Natural killer cell (primary cell): ENCODE data around the gene LRP1B. TPM values are rescaled to one million over a fixed set of nuclear protein-coding genes. Genes with fewer than 3 reads are reported as not detected.

Experiments
- ATAC-seq, 3 donors: fragments of 150-1000 bp in 2 of 3; fragments of 200-7000 bp in 1 of 3; cut with Tn5 transposase; 1 replicate in 1 of 3; 2 replicates in 2 of 3; pipeline ENCODE4 v1.10.0; 2021; ENCODE audit warnings: mild to moderate bottlenecking in 2 of 3, moderate library complexity in 2 of 3
- DNase-seq, 2 donors: peaks; one replicate each; pipeline versions ENCODE4 v3.0.0 to v3.0.0-alpha.2; 2013 to 2021; ENCODE audit warnings: mixed read lengths in 1 of 2
- H3K27ac ChIP-seq: one replicate; pipeline ENCODE4 v1.5.1; 2013; ENCODE audit warnings: mild to moderate bottlenecking, low read length
- H3K27me3 ChIP-seq: one replicate; pipeline ENCODE4 v1.6.1; 2013; ENCODE audit warnings: low read length; ENCODE audit not compliant: control insufficient read depth, insufficient read depth
- H3K36me3 ChIP-seq: one replicate; pipeline ENCODE4 v1.6.1; 2013; ENCODE audit warnings: low read length; ENCODE audit not compliant: control insufficient read depth, insufficient read depth
- H3K4me1 ChIP-seq: one replicate; pipeline ENCODE4 v1.6.1; 2013; ENCODE audit warnings: low read length; ENCODE audit not compliant: control insufficient read depth, insufficient read depth
- H3K4me3 ChIP-seq: one replicate; pipeline ENCODE4 v1.5.1; 2013; ENCODE audit warnings: low read length
- H3K9me3 ChIP-seq: one replicate; pipeline ENCODE4 v1.6.1; 2013; ENCODE audit warnings: low read length; ENCODE audit not compliant: control insufficient read depth, insufficient read depth
- H3K27ac Mint-ChIP-seq, 2 donors: one replicate each; pipeline ENCODE4 v1.8.0; 2022; ENCODE audit warnings: mild to moderate bottlenecking in 2 of 2, mixed read lengths in 2 of 2, moderate library complexity in 1 of 2
- H3K27me3 Mint-ChIP-seq, 2 donors: one replicate each; pipeline ENCODE4 v1.8.0; 2022; ENCODE audit warnings: low read depth in 2 of 2, mixed read lengths in 2 of 2
- H3K36me3 Mint-ChIP-seq: one replicate; pipeline ENCODE4 v1.8.0; 2022; ENCODE audit warnings: mixed read lengths
- H3K4me1 Mint-ChIP-seq, 2 donors: one replicate each; pipeline ENCODE4 v1.8.0; 2022; ENCODE audit warnings: mixed read lengths in 2 of 2
- H3K4me3 Mint-ChIP-seq: one replicate; pipeline ENCODE4 v1.8.0; 2022; ENCODE audit warnings: mild to moderate bottlenecking, moderate library complexity, mixed read lengths
- H3K9me3 Mint-ChIP-seq, 2 donors: one replicate each; pipeline ENCODE4 v1.8.0; 2022; ENCODE audit warnings: mixed read lengths in 2 of 2
- WGBS: methylation state at CpG from one replicate; pipeline ENCODE4 v1.1.7; 2013; ENCODE audit warnings: missing lambda C conversion rate; ENCODE audit not compliant: insufficient coverage; 5-methylcytosine and 5-hydroxymethylcytosine counted together
- intact Hi-C: fragments of 100-400 bp; cut with micrococcal nuclease; formaldehyde crosslinking; loops from one replicate; pipeline ENCODE4 v1.14.2; 2022
- total RNA-seq, 4 donors: library from RNA; stranded (reverse); fragments of 120-200 nt in 1 of 4; gene quantifications; one replicate each; pipeline versions ENCODE4 v1.2.3 to v1.2.4, GENCODE V29; 2013 to 2022
- TF ChIP-seq, protein P1 (sequence below): fragments of 200-600 bp; IDR thresholded peaks from one replicate; pipeline ENCODE4 v1.8.0; 2022; ENCODE audit warnings: antibody characterized with exemption

Gene LRP1B
- total RNA-seq, 3 donors from 2014 or later (not counting 1 experiment from before 2014, with no cell fraction given) = 0.05 TPM; not detected in 2

DNA sequence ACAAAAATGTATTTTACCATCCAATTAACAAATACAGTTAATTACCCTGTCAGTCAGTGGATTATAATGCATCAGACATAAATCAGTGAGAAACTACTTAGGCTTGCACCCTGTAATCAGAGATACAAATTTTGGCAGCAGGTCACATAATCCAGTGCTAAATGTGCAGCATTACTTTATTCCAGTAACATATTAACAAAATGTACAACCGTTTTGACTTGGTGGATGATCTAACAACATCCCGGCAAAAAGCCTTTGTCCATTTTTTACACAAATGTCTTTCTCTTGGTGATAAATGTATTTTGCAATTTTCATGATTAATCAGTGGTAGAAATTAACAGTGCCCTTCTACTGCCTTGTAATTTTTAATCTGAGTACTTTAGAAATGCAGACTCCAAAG, 162.8 kb downstream of the LRP1B start:
- ATAC-seq = no peak
- Mint-ChIP-seq H3K9me3 (peaks cover 8 to 10% of the 10 kb centered on the region in 2 donors), H3K36me3 (no peaks in the 10 kb centered on the region)

DNA sequence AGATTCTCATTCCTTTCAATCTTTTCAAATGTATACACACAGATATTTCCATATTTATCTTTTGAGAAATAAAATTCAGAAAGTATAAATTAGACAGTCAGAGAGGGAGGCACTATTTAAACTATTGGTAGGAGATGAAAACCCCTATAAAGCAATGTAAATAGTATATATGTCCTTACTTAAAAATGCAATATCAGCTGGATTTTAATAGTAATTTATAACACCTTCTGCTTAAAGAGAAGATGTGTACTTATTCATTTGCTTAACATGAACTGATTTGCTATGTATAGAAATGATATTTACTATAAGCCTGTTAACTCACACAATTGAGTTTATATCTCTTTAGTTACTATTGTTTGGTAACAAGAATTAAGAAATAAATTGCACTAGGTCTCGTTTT, 163.3 kb downstream of the LRP1B start:
- Mint-ChIP-seq H3K4me3 (no peak overlapping the region), H3K9me3 (peaks cover 8 to 10% of the 10 kb centered on the region in 2 donors), H3K36me3 (no peaks in the 10 kb centered on the region), H3K27ac (no peak overlapping the region), H3K27me3 (no peaks in the 10 kb centered on the region), H3K4me1 (no peaks in the 10 kb centered on the region)
- WGBS = no CpG with 5 or more reads among the region's 1 CpG
- Histone ChIP-seq H3K27ac (no peak overlapping the region), H3K27me3 (no peaks in the 10 kb centered on the region), H3K36me3 (no peaks in the 10 kb centered on the region), H3K4me3 (no peak overlapping the region), H3K9me3 (no peaks in the 10 kb centered on the region), H3K4me1 (no peaks in the 10 kb centered on the region)
- intact Hi-C loops = no loop called here
- ATAC-seq (no peak), DNase-seq (no peak)
- TF ChIP-seq, protein P1, sequence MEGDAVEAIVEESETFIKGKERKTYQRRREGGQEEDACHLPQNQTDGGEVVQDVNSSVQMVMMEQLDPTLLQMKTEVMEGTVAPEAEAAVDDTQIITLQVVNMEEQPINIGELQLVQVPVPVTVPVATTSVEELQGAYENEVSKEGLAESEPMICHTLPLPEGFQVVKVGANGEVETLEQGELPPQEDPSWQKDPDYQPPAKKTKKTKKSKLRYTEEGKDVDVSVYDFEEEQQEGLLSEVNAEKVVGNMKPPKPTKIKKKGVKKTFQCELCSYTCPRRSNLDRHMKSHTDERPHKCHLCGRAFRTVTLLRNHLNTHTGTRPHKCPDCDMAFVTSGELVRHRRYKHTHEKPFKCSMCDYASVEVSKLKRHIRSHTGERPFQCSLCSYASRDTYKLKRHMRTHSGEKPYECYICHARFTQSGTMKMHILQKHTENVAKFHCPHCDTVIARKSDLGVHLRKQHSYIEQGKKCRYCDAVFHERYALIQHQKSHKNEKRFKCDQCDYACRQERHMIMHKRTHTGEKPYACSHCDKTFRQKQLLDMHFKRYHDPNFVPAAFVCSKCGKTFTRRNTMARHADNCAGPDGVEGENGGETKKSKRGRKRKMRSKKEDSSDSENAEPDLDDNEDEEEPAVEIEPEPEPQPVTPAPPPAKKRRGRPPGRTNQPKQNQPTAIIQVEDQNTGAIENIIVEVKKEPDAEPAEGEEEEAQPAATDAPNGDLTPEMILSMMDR = no peak

More for the DNA sequence above, 162.8 kb downstream of the LRP1B start:
- Histone ChIP-seq H3K27me3 (no peaks in the 10 kb centered on the region), H3K4me1 (no peaks in the 10 kb centered on the region), H3K4me3 (no peak overlapping the region), H3K9me3 (no peaks in the 10 kb centered on the region), H3K27ac (no peak overlapping the region), H3K36me3 (no peaks in the 10 kb centered on the region)
- H3K4me3 Mint-ChIP-seq = no peak overlapping the region
- DNase-seq = no peak
- H3K27ac Mint-ChIP-seq = no peak overlapping the region
- no peaks in the 10 kb centered on the region for H3K27me3 Mint-ChIP-seq
- intact Hi-C loops = no loop called here
- TF ChIP-seq, protein P1 = no peak
- no CpG with 5 or more reads among the region's 2 CpGs for WGBS
- H3K4me1 Mint-ChIP-seq = no peaks in the 10 kb centered on the region

DNA sequence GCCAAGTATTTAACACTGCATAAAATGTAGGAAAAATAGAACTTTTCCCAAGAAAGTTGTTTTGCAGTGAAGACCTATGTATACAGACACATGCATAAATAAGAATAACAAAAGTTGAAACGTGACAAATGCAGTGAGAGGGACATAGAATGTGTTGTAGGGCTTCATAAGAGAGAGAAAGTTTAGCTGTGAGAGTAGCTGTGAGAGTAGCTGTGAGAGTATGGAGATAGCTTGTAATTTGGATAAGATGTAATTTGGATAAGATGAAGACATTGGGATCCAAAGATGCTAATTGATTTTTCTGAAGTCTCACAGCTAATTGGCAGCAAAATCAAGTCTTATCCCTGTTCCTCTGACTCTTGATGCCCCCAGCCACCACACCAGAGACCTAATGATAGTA, 170.9 kb downstream of the LRP1B start:
- Histone ChIP-seq H3K4me3 (no peak overlapping the region), H3K4me1 (no peaks in the 10 kb centered on the region), H3K36me3 (no peaks in the 10 kb centered on the region), H3K27me3 (no peaks in the 10 kb centered on the region), H3K27ac (no peak overlapping the region), H3K9me3 (peaks cover 2% of the 10 kb centered on the region)
- Mint-ChIP-seq H3K36me3 (no peaks in the 10 kb centered on the region), H3K9me3 (no peaks in the 10 kb centered on the region), H3K4me3 (no peak overlapping the region), H3K27ac (no peak overlapping the region), H3K27me3 (no peaks in the 10 kb centered on the region), H3K4me1 (no peaks in the 10 kb centered on the region)
- intact Hi-C loops = no loop called here
- DNase-seq (no peak), ATAC-seq (no peak)
- 0% methylated on average over 1 of the region's 1 CpG for WGBS
- TF ChIP-seq, protein P1 = no peak

DNA sequence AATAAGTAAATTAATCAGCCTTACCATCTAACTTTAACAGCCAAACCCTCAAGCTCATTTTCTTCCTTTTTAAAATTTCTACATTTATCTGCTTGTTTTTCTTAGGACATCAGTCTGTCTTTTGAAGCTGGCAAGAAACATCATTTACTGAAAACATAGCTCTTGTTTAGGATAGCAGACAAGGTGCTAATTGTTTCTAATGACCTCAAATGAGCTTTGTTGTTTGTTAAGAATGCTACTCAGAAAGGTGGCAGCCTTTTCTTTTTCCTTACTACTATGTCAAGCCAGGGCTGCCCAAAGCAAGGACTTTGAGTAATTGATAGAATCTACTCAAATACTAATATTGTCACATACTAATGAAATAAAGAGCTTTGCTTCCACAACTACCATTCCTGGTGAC, 171.8 kb downstream of the LRP1B start:
- ATAC-seq (no peak), DNase-seq (no peak)
- no peaks in the 10 kb centered on the region for H3K27me3 ChIP-seq
- TF ChIP-seq, protein P1 = no peak
- H3K4me3 Mint-ChIP-seq = no peak overlapping the region
- H3K9me3 Mint-ChIP-seq = peaks cover 2 to 3% of the 10 kb centered on the region in 2 donors
- no peaks in the 10 kb centered on the region for H3K4me1 Mint-ChIP-seq
- no peak overlapping the region for H3K27ac Mint-ChIP-seq
- intact Hi-C loops = no loop called here
- no peaks in the 10 kb centered on the region for H3K27me3 Mint-ChIP-seq
- no peaks in the 10 kb centered on the region for H3K36me3 ChIP-seq
- no peak overlapping the region for H3K4me3 ChIP-seq
- H3K9me3 ChIP-seq = peaks cover 2% of the 10 kb centered on the region
- no peaks in the 10 kb centered on the region for H3K4me1 ChIP-seq
- no peak overlapping the region for H3K27ac ChIP-seq
- H3K36me3 Mint-ChIP-seq = no peaks in the 10 kb centered on the region
